Measurements from ENCODE around the gene LMF1. TPM values are rescaled to one million over a fixed set of nuclear protein-coding genes. Genes with fewer than 3 reads are reported as not detected.

LMF1 gene
- total and polyA plus RNA-seq, 2 donors from 2014 or later, result 15.4 to 28.6 TPM

GRCh38 chr16:1018447-1019198 lies 47.8 kb upstream of the LMF1 start:
- Histone ChIP-seq H3K27me3 (ENCODE audit: control insufficient read depth, insufficient read depth, low read length) (no peaks in the 10 kb centered on the region), H3K36me3 (ENCODE audit: control insufficient read depth in 2 of 3, insufficient read depth in 3 of 3, low read length in 3 of 3) (no peaks in the 10 kb centered on the region), H3K9me3 (ENCODE audit: control insufficient read depth in 2 of 3, insufficient read depth in 1 of 3, low read length in 3 of 3) (no peaks in the 10 kb centered on the region), H3K27ac (ENCODE audit: low read depth in 2 of 2, low read length in 2 of 2) (no peak overlapping the region), H3K9ac (ENCODE audit: low read length in 3 of 3) (no peak overlapping the region), H3K4me3 (ENCODE audit: low read length in 3 of 3) (no peak overlapping the region), H3K4me1 (ENCODE audit: control insufficient read depth in 2 of 3, insufficient read depth in 2 of 3, low read depth in 1 of 3, low read length in 3 of 3) (peaks cover 0 to 2% (median 0%) of the 10 kb centered on the region in 3 donors)
- DNase-seq (no peak), FAIRE-seq (no peak)
- intact Hi-C loops (cut with DNase I), result no loop called here
- TF ChIP-seq CTCF (IDR thresholded peaks at IDR 0.05; ENCODE audit: borderline replicate concordance, extremely low read depth, insufficient read depth), result no peak

DNA sequence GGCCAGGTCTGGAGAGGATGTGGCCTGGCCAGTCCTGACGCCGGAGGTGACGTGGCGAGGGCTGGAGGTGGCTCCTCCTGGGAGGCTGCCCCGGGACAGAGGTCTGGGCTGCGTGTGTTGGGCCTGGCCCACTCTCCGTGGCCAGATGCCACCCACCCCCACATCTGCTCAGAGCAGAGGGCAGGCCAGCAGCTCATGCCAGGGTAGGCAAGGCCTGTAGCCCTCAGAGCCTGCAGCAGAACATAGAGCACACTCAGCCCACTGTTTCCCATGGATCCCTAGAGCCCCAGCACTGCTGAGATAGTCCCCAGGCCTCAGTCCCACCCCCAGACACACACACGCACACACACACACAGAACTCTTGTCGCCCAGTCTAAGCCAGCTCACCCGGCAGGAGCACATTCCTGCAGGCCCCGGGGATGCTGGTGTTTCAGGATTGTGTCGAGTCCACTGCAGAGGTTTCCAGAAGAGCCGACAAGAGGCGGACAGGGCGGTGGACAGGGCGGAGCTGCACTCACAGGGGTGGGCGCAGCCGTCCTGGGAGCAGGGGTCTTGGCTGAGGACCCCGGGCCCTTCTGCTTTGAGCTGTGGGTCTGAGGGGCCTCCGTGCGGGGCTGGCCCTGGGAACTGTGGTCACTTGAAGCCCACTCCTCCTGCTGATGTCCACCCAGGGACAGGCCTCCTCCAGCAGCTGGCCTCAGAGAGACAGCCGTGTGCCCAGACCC lies 44.1 kb upstream of the LMF1 start:
- Histone ChIP-seq H3K36me3 (ENCODE audit: control insufficient read depth in 2 of 3, insufficient read depth in 3 of 3, low read length in 3 of 3) (no peaks in the 10 kb centered on the region), H3K27ac (ENCODE audit: low read depth in 2 of 2, low read length in 2 of 2) (no peak overlapping the region), H3K4me1 (ENCODE audit: control insufficient read depth in 2 of 3, insufficient read depth in 2 of 3, low read depth in 1 of 3, low read length in 3 of 3) (peaks cover 0 to 2% (median 0%) of the 10 kb centered on the region in 3 donors), H3K9me3 (ENCODE audit: control insufficient read depth in 2 of 3, insufficient read depth in 1 of 3, low read length in 3 of 3) (no peaks in the 10 kb centered on the region), H3K27me3 (ENCODE audit: control insufficient read depth, insufficient read depth, low read length) (no peaks in the 10 kb centered on the region), H3K9ac (ENCODE audit: low read length in 3 of 3) (no peak overlapping the region), H3K4me3 (ENCODE audit: low read length in 3 of 3) (no peak overlapping the region)
- FAIRE-seq, result no peak
- TF ChIP-seq CTCF (IDR thresholded peaks at IDR 0.05; ENCODE audit: borderline replicate concordance, extremely low read depth, insufficient read depth), result no peak
- intact Hi-C loops (cut with DNase I), result no loop called here
- DNase-seq, result peak in 4 of 5 donors; percentile 69 to 74 (median 71)

DNA sequence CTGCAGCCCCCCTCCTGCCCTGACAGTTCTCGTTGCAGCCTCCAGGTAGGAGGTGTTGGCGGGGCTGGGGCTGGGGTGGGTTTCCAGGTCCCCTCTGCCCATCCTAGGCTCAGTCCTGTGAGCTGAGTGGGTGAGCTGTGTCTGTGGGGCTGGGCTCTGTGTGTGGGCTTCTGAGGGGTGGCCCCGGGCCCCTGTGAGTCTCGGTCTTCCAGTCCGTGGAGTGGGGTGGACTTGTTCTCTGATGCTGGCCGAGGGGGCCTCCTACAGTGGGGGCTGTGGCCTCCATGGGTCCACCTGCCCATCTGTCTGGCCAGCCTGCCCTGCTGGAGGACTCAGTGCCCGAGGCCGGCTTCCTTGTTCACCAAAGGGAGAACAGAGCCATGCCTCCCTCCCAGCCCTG lies 43.4 kb upstream of the LMF1 start:
- Histone ChIP-seq H3K4me1 (ENCODE audit: control insufficient read depth in 2 of 3, insufficient read depth in 2 of 3, low read depth in 1 of 3, low read length in 3 of 3) (no peaks in the 10 kb centered on the region), H3K4me3 (ENCODE audit: low read length in 3 of 3) (no peak overlapping the region), H3K27ac (ENCODE audit: low read depth in 2 of 2, low read length in 2 of 2) (no peak overlapping the region), H3K9me3 (ENCODE audit: control insufficient read depth in 2 of 3, insufficient read depth in 1 of 3, low read length in 3 of 3) (no peaks in the 10 kb centered on the region), H3K36me3 (ENCODE audit: control insufficient read depth in 2 of 3, insufficient read depth in 3 of 3, low read length in 3 of 3) (no peaks in the 10 kb centered on the region), H3K27me3 (ENCODE audit: control insufficient read depth, insufficient read depth, low read length) (no peaks in the 10 kb centered on the region), H3K9ac (ENCODE audit: low read length in 3 of 3) (no peak overlapping the region)
- FAIRE-seq (no peak), DNase-seq (no peak)
- TF ChIP-seq CTCF (IDR thresholded peaks at IDR 0.05; ENCODE audit: borderline replicate concordance, extremely low read depth, insufficient read depth), result no peak
- intact Hi-C loops (cut with DNase I), result no loop called here

Data from kidney (tissue), 14 donors.